ENCODE results near the gene SLC30A10.
"Not testable (repeated sequence)": the region's sequence is repeated elsewhere in the genome, so short reads cannot be mapped to it uniquely, and the experiment has no call there.

GRCh38 chr1:219892271-219892670, 36.1 kb downstream of the SLC30A10 start:
- TF ChIP-seq, protein P1, sequence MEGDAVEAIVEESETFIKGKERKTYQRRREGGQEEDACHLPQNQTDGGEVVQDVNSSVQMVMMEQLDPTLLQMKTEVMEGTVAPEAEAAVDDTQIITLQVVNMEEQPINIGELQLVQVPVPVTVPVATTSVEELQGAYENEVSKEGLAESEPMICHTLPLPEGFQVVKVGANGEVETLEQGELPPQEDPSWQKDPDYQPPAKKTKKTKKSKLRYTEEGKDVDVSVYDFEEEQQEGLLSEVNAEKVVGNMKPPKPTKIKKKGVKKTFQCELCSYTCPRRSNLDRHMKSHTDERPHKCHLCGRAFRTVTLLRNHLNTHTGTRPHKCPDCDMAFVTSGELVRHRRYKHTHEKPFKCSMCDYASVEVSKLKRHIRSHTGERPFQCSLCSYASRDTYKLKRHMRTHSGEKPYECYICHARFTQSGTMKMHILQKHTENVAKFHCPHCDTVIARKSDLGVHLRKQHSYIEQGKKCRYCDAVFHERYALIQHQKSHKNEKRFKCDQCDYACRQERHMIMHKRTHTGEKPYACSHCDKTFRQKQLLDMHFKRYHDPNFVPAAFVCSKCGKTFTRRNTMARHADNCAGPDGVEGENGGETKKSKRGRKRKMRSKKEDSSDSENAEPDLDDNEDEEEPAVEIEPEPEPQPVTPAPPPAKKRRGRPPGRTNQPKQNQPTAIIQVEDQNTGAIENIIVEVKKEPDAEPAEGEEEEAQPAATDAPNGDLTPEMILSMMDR (conservative IDR thresholded peaks at IDR 0.05; ENCODE audit: low read depth, low read length): not testable (repeated sequence)
- TF ChIP-seq EZH2 (IDR thresholded peaks at IDR 0.05; ENCODE audit: borderline replicate concordance, low read depth, low read length, poor library complexity, severe bottlenecking): not testable (repeated sequence)
